GM12878 (cell line): ENCODE measurements around the gene STXBP5. TPM values are rescaled to one million over a fixed set of nuclear protein-coding genes. Genes with fewer than 3 reads are reported as not detected.

Experiments
- ATAC-seq: fragments of 200-7000 bp; cut with Tn5 transposase; 3 replicates; pipeline ENCODE4 v1.9.1; 2020; ENCODE audit warnings: mild to moderate bottlenecking, moderate library complexity
- BruUV-seq: library from RNA; stranded (reverse); fragments of 400-500 nt; replicated peaks from 2 replicates; lab custom pipeline; 2021; lab: Mats Ljungman, UMichigan
- CTCF ChIA-PET: fragments of 300-600 bp; sonication (Branson Sonifier 250); formaldehyde crosslinking; extraction: SDS; loops from one replicate; lab custom pipeline; 2021; ENCODE audit warnings: inconsistent platforms; lab: Yijun Ruan, JAX
- POLR2A ChIA-PET: fragments of 350-600 bp; formaldehyde crosslinking; extraction: SDS; loops from one replicate; lab custom pipeline; 2021; ENCODE audit warnings: inconsistent platforms; lab: Charles Lee
- RAD21 ChIA-PET: fragments of 300-600 bp; sonication (Branson Sonifier 250); formaldehyde crosslinking; loops from one replicate; lab custom pipeline; 2023; ENCODE audit warnings: antibody characterized with exemption; ENCODE audit not compliant: unreplicated experiment; lab: Charles Lee
- SMC1A ChIA-PET: fragments of 300-600 bp; sonication (Branson Sonifier 250); formaldehyde crosslinking; loops from one replicate; lab custom pipeline; 2023; ENCODE audit not compliant: unreplicated experiment, uncharacterized antibody; lab: Charles Lee
- DNase-seq: peaks from one replicate; pipeline ENCODE4 v3.0.0-alpha.2; 2011; ENCODE audit warnings: low read depth, low spot score
- FAIRE-seq: peaks from 3 replicates; lab custom pipeline; 2011; peaks lifted over from hg19 to GRCh38; lab: Jason Lieb, UNC
- H2AFZ ChIP-seq: 2 replicates; pipeline ENCODE4 v1.6.0; 2011; ENCODE audit warnings: low read depth, low read length, control low read depth; ENCODE audit not compliant: control insufficient read depth
- H3K27ac ChIP-seq: 2 replicates; pipeline ENCODE4 v1.5.1; 2011; ENCODE audit warnings: control low read depth; ENCODE audit not compliant: control insufficient read depth, insufficient read depth
- H3K27me3 ChIP-seq, 2 experiments: replicated peaks in 1 of 2; 2 replicates each; pipeline versions ENCODE4 v1.6.0 to v1.6.1; 2011; ENCODE audit warnings: low read length in 1 of 2; ENCODE audit not compliant: control insufficient read depth in 2 of 2, insufficient read depth in 2 of 2
- H3K36me3 ChIP-seq, 2 experiments: 2 replicates each; pipeline ENCODE4 v1.5.1; 2011; ENCODE audit warnings: low read length in 1 of 2; ENCODE audit not compliant: control insufficient read depth in 2 of 2, insufficient read depth in 2 of 2
- H3K4me1 ChIP-seq: 2 replicates; pipeline ENCODE4 v1.6.1; 2011; ENCODE audit warnings: mild to moderate bottlenecking, low read length, moderate library complexity, mixed read lengths; ENCODE audit not compliant: control insufficient read depth, insufficient read depth
- H3K4me2 ChIP-seq: 2 replicates; pipeline ENCODE4 v1.6.0; 2011; ENCODE audit warnings: control low read depth; ENCODE audit not compliant: control insufficient read depth, insufficient read depth
- H3K4me3 ChIP-seq: fragments of 200-600 bp; sonication (generic); 2 replicates; pipeline ENCODE4 v1.5.1; 2016
- H3K79me2 ChIP-seq: 2 replicates; pipeline ENCODE4 v1.6.0; 2011; ENCODE audit warnings: low read length; ENCODE audit not compliant: control insufficient read depth, insufficient read depth
- H3K9ac ChIP-seq: 2 replicates; pipeline ENCODE4 v1.8.0; 2011; ENCODE audit warnings: low read length, control low read depth, mixed read lengths; ENCODE audit not compliant: control insufficient read depth, insufficient read depth
- H3K9me3 ChIP-seq: replicated peaks from 3 replicates; pipeline ENCODE4 v1.5.1; 2011; ENCODE audit warnings: mild to moderate bottlenecking, low read length; ENCODE audit not compliant: control insufficient read depth, insufficient read depth
- H4K20me1 ChIP-seq: 2 replicates; pipeline ENCODE4 v1.6.0; 2011; ENCODE audit not compliant: control insufficient read depth, insufficient read depth
- ATF7 ChIP-seq: fragments of 450-650 bp; IDR thresholded peaks from 2 replicates; pipeline ENCODE4 v1.6.1; 2016; ENCODE audit warnings: low read depth, mild to moderate bottlenecking
- CREM ChIP-seq: IDR thresholded peaks from 2 replicates; pipeline ENCODE4 v1.6.1; 2014; ENCODE audit warnings: antibody characterized with exemption, low read depth
- EP300 ChIP-seq, 2 experiments: fragments of 150-350 bp in 1 of 2; IDR thresholded peaks; 2 replicates each; pipeline ENCODE4 v1.6.1; 2011 to 2012; ENCODE audit warnings: low read depth in 2 of 2, low read length in 2 of 2, borderline replicate concordance in 1 of 2, improper control_type of control experiment in 1 of 2, inconsistent platforms in 1 of 2; ENCODE audit not compliant: control insufficient read depth in 1 of 2
- FOXM1 ChIP-seq: IDR thresholded peaks from 2 replicates; pipeline ENCODE4 v1.6.1; 2012; ENCODE audit warnings: low read depth, mild to moderate bottlenecking, inconsistent platforms, low read length, moderate library complexity
- JUNB ChIP-seq: IDR thresholded peaks from 2 replicates; pipeline ENCODE4 v1.6.1; 2016; ENCODE audit warnings: antibody characterized with exemption, mild to moderate bottlenecking
- JUND ChIP-seq: IDR thresholded peaks from 2 replicates; pipeline ENCODE4 v1.6.1; 2012; ENCODE audit warnings: low read depth, mild to moderate bottlenecking, low read length, improper control_type of control experiment, moderate library complexity
- NBN ChIP-seq: fragments of 450-650 bp; IDR thresholded peaks from 2 replicates; pipeline ENCODE4 v1.6.1; 2016
- NRF1 ChIP-seq: conservative IDR thresholded peaks from 2 replicates; pipeline ENCODE4 v1.6.1; 2011; ENCODE audit warnings: mild to moderate bottlenecking, low read depth, low read length, improper control_type of control experiment
- RBBP5 ChIP-seq: fragments of 200-600 bp; sonication (generic); conservative IDR thresholded peaks from 2 replicates; pipeline ENCODE4 v1.6.1; 2016
- RELA ChIP-seq: fragments of 450-650 bp; IDR thresholded peaks from 2 replicates; pipeline ENCODE4 v1.8.0; 2014; ENCODE audit warnings: borderline replicate concordance; ENCODE audit not compliant: partially characterized antibody
- SIN3A ChIP-seq: IDR thresholded peaks from 2 replicates; pipeline ENCODE4 v1.6.1; 2012; ENCODE audit warnings: low read depth, low read length, improper control_type of control experiment
- SKIL ChIP-seq: fragments of 450-650 bp; IDR thresholded peaks from 2 replicates; pipeline ENCODE4 v1.6.1; 2017; ENCODE audit warnings: mild to moderate bottlenecking, low read depth, inconsistent platforms; ENCODE audit not compliant: poor library complexity, severe bottlenecking
- TAF1 ChIP-seq: IDR thresholded peaks from 2 replicates; pipeline ENCODE4 v1.6.1; 2011; ENCODE audit warnings: mild to moderate bottlenecking, low read depth, low read length, borderline replicate concordance
- TCF3 ChIP-seq: IDR thresholded peaks from 2 replicates; pipeline ENCODE4 v1.6.1; 2012; ENCODE audit warnings: low read depth, mild to moderate bottlenecking, low read length, borderline replicate concordance; ENCODE audit not compliant: insufficient read depth
- TCF7 ChIP-seq: IDR thresholded peaks from 2 replicates; pipeline ENCODE4 v1.6.1; 2014; ENCODE audit warnings: antibody characterized with exemption, borderline replicate concordance
- ZNF274 ChIP-seq: IDR thresholded peaks from one replicate; pipeline ENCODE4 v1.8.0; 2011; ENCODE audit not compliant: insufficient read length, insufficient read depth
- ZNF687 ChIP-seq: fragments of 450-650 bp; IDR thresholded peaks from 2 replicates; pipeline ENCODE4 v1.6.1; 2017; ENCODE audit warnings: mild to moderate bottlenecking, moderate library complexity
- WGBS: methylation state at CpG from one replicate; pipeline ENCODE4 v1.1.6; 2016; ENCODE audit warnings: low lambda C conversion rate; ENCODE audit not compliant: insufficient replicate concordance, insufficient coverage; ENCODE audit errors: missing lambda C conversion rate; 5-methylcytosine and 5-hydroxymethylcytosine counted together
- in situ Hi-C: fragments of 300-500 bp; cut with MboI; formaldehyde crosslinking; loops from 9 replicates; pipeline ENCODE4 v1.14.3; 2018; ENCODE audit warnings: mixed read lengths
- intact Hi-C: fragments of 100-400 bp; cut with micrococcal nuclease; formaldehyde crosslinking; loops from one replicate; pipeline ENCODE4 v1.14.2; 2022; ENCODE audit not compliant: unreplicated experiment
- polyA plus RNA-seq, 11 experiments: library from polyadenylated mRNA; depleted of rRNA in 4 of 11; unstranded in 6 of 11; stranded (reverse) in 5 of 11; fragments of >200 nt; fragmentation: Nextera tagmentation in 4 of 11; fragmentation: Illumina TruSeq in 1 of 11; extraction: Ambion mirVana in 4 of 11; extraction: Trizol in 1 of 11; gene quantifications; 1 replicate in 1 of 11; 2 replicates in 10 of 11; pipeline versions ENCODE4 v1.2.1 to v1.2.3, GENCODE V29; 2011 to 2016; ENCODE audit warnings: inconsistent platforms in 2 of 11, missing spikeins in 2 of 11, low read depth in 1 of 11
- total RNA-seq, 4 experiments: library from RNA; depleted of rRNA in 3 of 4; stranded (reverse); fragments of >200 nt in 3 of 4; fragmentation: Illumina TruSeq in 1 of 4; extraction: Trizol in 1 of 4; gene quantifications; 2 replicates each; pipeline versions ENCODE4 v1.2.1 to v1.2.3, GENCODE V29; 2013 to 2021

STXBP5 gene
- total and polyA plus RNA-seq, 10 of the 15 experiments (the other 5 are each of a cell fraction or from before 2014, with no cell fraction given), result 1.4 to 13.2 (median 8.4) TPM

GRCh38 chr6:147207351-147207750 lies 3.1 kb downstream of the STXBP5 start (continued):
- TF ChIP-seq SKIL (no peak), RBBP5 (no peak), FOXM1 (no peak)

GRCh38 chr6:147207837-147208754 lies 3.9 kb downstream of the STXBP5 start:
- H2AFZ ChIP-seq, result no peak overlapping the region
- H4K20me1 ChIP-seq, result no peaks in the 10 kb centered on the region
- ATAC-seq (no peak), DNase-seq (no peak), FAIRE-seq (no peak)
- intact Hi-C loops (loop anchor here (10.0 kb wide), 1 partner anchor 177 kb away; no protein-coding TSS in a partner anchor), in situ Hi-C loops (no loop called here)
- no TSS peak for BruUV-seq
- ChIA-PET POLR2A (no interaction called here), SMC1A (no interaction called here), CTCF (no interaction called here), RAD21 (no interaction called here)
- H3K4me1 ChIP-seq, result no peaks in the 10 kb centered on the region
- no peak overlapping the region for H3K4me3 ChIP-seq
- H3K36me3 ChIP-seq, result no peaks in the 10 kb centered on the region
- H3K9me3 ChIP-seq, result no peaks in the 10 kb centered on the region
- H3K79me2 ChIP-seq, result peaks cover 23% of the 10 kb centered on the region
- no peak overlapping the region for H3K9ac ChIP-seq
- no peak overlapping the region for H3K27ac ChIP-seq
- no peaks in the 10 kb centered on the region for H3K27me3 ChIP-seq
- H3K4me2 ChIP-seq, result peak overlapping the region; percentile 26
- 99% methylated on average over 4 of the region's 4 CpGs for WGBS
- no peak for TF ChIP-seq NRF1
- TF ChIP-seq ZNF687, result no peak
- no peak for TF ChIP-seq TCF3
- no peak for TF ChIP-seq JUND
- no peak for TF ChIP-seq ZNF274
- TF ChIP-seq SIN3A, result no peak
- no peak for TF ChIP-seq FOXM1
- TF ChIP-seq EP300 (IDR thresholded peaks at IDR 0.05; ENCODE audit: borderline replicate concordance in 1 of 2, control insufficient read depth in 1 of 2, low read depth in 2 of 2, low read length in 2 of 2), result no peak
- no peak for TF ChIP-seq RELA
- TF ChIP-seq JUNB, result no peak
- TF ChIP-seq TAF1, result no peak
- no peak for TF ChIP-seq TCF7
- no peak for TF ChIP-seq ATF7
- no peak for TF ChIP-seq NBN
- no peak for TF ChIP-seq CREM
